ENCODE data around the gene LTB4R2. TPM values are rescaled to one million over a fixed set of nuclear protein-coding genes. Genes with fewer than 3 reads are reported as not detected.

Gene LTB4R2
- total and polyA plus RNA-seq, 2 donors (not counting 1 experiment from before 2014, with no cell fraction given) = 10.7 to 11.7 TPM

DNA sequence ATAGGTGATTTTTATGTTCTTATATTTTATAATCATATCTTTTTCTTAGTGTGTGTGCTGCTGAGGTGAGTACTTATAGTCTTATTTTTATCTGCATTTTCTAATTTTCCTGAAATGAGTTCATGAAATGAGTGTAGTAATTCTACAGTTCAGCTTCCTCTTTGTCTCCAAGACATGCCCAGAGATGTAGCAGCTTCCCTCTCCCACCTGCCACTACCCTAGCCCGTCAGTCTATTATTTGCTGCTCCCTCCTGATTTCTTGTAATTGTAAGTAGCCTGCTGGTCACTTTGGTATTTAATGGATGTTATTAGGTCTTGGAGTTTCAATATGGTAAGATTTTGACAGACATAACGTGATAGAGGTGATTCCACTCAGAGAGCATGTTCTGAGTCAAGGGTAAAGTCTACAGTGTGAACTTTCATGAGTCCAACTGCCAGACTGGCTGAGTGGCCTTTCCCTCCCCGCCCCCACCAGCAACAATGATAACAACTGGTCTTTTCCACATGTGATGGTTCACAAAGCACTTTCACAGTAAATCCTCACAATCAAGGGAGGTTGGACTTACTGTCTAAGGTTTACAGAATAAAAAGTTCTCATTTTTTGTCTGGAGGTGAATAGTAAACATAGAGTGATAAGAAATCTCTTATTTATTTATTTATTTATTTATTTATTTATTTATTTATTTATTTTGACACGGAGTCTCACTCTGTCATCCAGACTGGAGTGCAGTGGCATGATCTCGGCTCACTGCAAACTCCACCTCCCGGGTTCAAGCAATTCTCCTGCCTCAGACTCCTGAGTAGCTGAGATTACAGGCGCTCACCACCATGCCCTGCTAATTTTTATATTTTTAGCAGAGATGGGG is 34.1 kb downstream of the LTB4R2 start:
- H3K27ac Mint-ChIP-seq = no peak overlapping the region
- WGBS (ENCODE audit: insufficient coverage) = 80% methylated on average over 1 of the region's 7 CpGs
- TF ChIP-seq EZH2 (IDR thresholded peaks at IDR 0.05; ENCODE audit: borderline replicate concordance, insufficient read depth, low read depth, low read length, poor library complexity, severe bottlenecking) = no peak
- TF ChIP-seq, protein P1, sequence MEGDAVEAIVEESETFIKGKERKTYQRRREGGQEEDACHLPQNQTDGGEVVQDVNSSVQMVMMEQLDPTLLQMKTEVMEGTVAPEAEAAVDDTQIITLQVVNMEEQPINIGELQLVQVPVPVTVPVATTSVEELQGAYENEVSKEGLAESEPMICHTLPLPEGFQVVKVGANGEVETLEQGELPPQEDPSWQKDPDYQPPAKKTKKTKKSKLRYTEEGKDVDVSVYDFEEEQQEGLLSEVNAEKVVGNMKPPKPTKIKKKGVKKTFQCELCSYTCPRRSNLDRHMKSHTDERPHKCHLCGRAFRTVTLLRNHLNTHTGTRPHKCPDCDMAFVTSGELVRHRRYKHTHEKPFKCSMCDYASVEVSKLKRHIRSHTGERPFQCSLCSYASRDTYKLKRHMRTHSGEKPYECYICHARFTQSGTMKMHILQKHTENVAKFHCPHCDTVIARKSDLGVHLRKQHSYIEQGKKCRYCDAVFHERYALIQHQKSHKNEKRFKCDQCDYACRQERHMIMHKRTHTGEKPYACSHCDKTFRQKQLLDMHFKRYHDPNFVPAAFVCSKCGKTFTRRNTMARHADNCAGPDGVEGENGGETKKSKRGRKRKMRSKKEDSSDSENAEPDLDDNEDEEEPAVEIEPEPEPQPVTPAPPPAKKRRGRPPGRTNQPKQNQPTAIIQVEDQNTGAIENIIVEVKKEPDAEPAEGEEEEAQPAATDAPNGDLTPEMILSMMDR (IDR thresholded peaks at IDR 0.05) = no peak
- no peaks in the 10 kb centered on the region for H3K9me3 Mint-ChIP-seq (ENCODE audit: insufficient read depth)
- H4K20me1 ChIP-seq (ENCODE audit: control insufficient read depth, insufficient read depth, low read length, poor library complexity, severe bottlenecking) = no peaks in the 10 kb centered on the region
- peaks cover 0 to 19% (median 2%) of the 10 kb centered on the region in 4 experiments for H3K27me3 ChIP-seq (replicated peaks in 1 of 4; ENCODE audit: control extremely low read depth in 1 of 4, control insufficient read depth in 3 of 4, insufficient read depth in 4 of 4, low read length in 3 of 4)
- POLR2A ChIA-PET = no interaction called here
- H3K4me1 ChIP-seq (ENCODE audit: control insufficient read depth in 2 of 2, insufficient read depth in 2 of 2, low read length in 2 of 2) = peaks cover 8 to 13% of the 10 kb centered on the region in 2 donors
- H3K36me3 ChIP-seq (replicated peaks in 1 of 2; ENCODE audit: control extremely low read depth in 1 of 2, control insufficient read depth in 1 of 2, extremely low read depth in 1 of 2, insufficient read depth in 2 of 2, low read length in 1 of 2) = no peaks in the 10 kb centered on the region
- CTCF ChIA-PET = interaction anchor here (0.9 to 5.7 kb wide), 4 partner anchors 10 to 92 kb away, joined by 3 to 55 read pairs (median 4); partner anchors contain the start of gene ADCY4
- no peak overlapping the region for H3K27ac ChIP-seq (ENCODE audit: low read length in 2 of 2)
- H3K9ac ChIP-seq (ENCODE audit: low read length) = no peak overlapping the region
- no peak overlapping the region for H3K4me3 Mint-ChIP-seq
- peaks cover 2% of the 10 kb centered on the region for H3K79me2 ChIP-seq (ENCODE audit: control insufficient read depth, insufficient read depth, low read length)
- intact Hi-C loops (cut with micrococcal nuclease) = no loop called here
- H3K4me3 ChIP-seq (ENCODE audit: control extremely low read depth in 1 of 5, extremely low read depth in 1 of 5, insufficient read depth in 1 of 5, low read depth in 2 of 5, low read length in 4 of 5) = no peak overlapping the region
- H3K4me1 Mint-ChIP-seq = peaks cover 12% of the 10 kb centered on the region
- no peak overlapping the region for H3K4me2 ChIP-seq (replicated peaks; ENCODE audit: low read depth, low read length, poor library complexity, severe bottlenecking)
- ATAC-seq (ENCODE audit: low read depth) = no peak
- H3K9me3 ChIP-seq (ENCODE audit: control extremely low read depth in 1 of 3, control insufficient read depth in 2 of 3, insufficient read depth in 1 of 3, low read length in 2 of 3) = no peaks in the 10 kb centered on the region
- no peak overlapping the region for H2AFZ ChIP-seq (ENCODE audit: insufficient read depth, low read depth, low read length, poor library complexity, severe bottlenecking)
- peaks cover 26% of the 10 kb centered on the region for H3K27me3 Mint-ChIP-seq
- DNase-seq = no peak

DNA sequence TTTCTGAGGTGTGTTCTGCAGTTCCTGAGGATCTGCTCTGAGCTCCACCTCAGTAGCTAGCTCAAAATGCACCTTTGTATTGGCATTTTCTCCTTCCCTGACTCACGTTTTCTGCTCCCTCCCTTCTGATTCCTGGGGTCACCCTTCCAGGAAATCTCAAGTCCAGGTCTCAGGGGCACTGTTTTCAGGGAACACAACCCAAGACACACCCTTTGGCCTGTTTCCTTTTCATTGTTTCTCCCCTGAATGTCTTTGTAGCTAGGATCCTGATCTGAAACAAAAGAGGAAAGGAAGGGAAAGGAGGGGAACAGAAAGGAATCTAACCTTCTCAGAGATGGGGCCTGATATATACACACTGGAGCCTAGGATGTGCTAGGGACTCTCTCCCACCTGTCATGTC is 37.2 kb downstream of the LTB4R2 start:
- CTCF ChIA-PET = interaction anchor here (0.7 to 5.7 kb wide), 2 partner anchors 13 to 84 kb away, joined by 3 to 55 read pairs; partner anchors contain the start of gene ADCY4
- no peak overlapping the region for H3K27ac ChIP-seq (ENCODE audit: low read length in 2 of 2)
- Mint-ChIP-seq H3K27me3 (peaks cover 48% of the 10 kb centered on the region), H3K4me1 (no peaks in the 10 kb centered on the region), H3K9me3 (ENCODE audit: insufficient read depth) (no peaks in the 10 kb centered on the region), H3K27ac (no peak overlapping the region), H3K4me3 (no peak overlapping the region)
- H3K36me3 ChIP-seq (replicated peaks in 1 of 2; ENCODE audit: control extremely low read depth in 1 of 2, control insufficient read depth in 1 of 2, extremely low read depth in 1 of 2, insufficient read depth in 2 of 2, low read length in 1 of 2) = no peaks in the 10 kb centered on the region
- 67% methylated on average over 1 of the region's 1 CpG for WGBS (ENCODE audit: insufficient coverage)
- no peak overlapping the region for H3K4me2 ChIP-seq (replicated peaks; ENCODE audit: low read depth, low read length, poor library complexity, severe bottlenecking)
- intact Hi-C loops (cut with micrococcal nuclease) = no loop called here
- no peaks in the 10 kb centered on the region for H4K20me1 ChIP-seq (ENCODE audit: control insufficient read depth, insufficient read depth, low read length, poor library complexity, severe bottlenecking)
- DNase-seq (no peak), ATAC-seq (ENCODE audit: low read depth) (no peak)
- TF ChIP-seq, protein P1 (IDR thresholded peaks at IDR 0.05) = no peak
- no peak for TF ChIP-seq EZH2 (IDR thresholded peaks at IDR 0.05; ENCODE audit: borderline replicate concordance, insufficient read depth, low read depth, low read length, poor library complexity, severe bottlenecking)
- H3K4me3 ChIP-seq (ENCODE audit: control extremely low read depth in 1 of 5, extremely low read depth in 1 of 5, insufficient read depth in 1 of 5, low read depth in 2 of 5, low read length in 4 of 5) = no peak overlapping the region
- H3K9me3 ChIP-seq (ENCODE audit: control extremely low read depth in 1 of 3, control insufficient read depth in 2 of 3, insufficient read depth in 1 of 3, low read length in 2 of 3) = no peaks in the 10 kb centered on the region
- no peaks in the 10 kb centered on the region for H3K4me1 ChIP-seq (ENCODE audit: control insufficient read depth in 2 of 2, insufficient read depth in 2 of 2, low read length in 2 of 2)
- H2AFZ ChIP-seq (ENCODE audit: insufficient read depth, low read depth, low read length, poor library complexity, severe bottlenecking) = no peak overlapping the region
- POLR2A ChIA-PET = no interaction called here
- peaks cover 0 to 32% (median 9%) of the 10 kb centered on the region in 4 experiments for H3K27me3 ChIP-seq (replicated peaks in 1 of 4; ENCODE audit: control extremely low read depth in 1 of 4, control insufficient read depth in 3 of 4, insufficient read depth in 4 of 4, low read length in 3 of 4)
- no peaks in the 10 kb centered on the region for H3K79me2 ChIP-seq (ENCODE audit: control insufficient read depth, insufficient read depth, low read length)
- H3K9ac ChIP-seq (ENCODE audit: low read length) = no peak overlapping the region

All from B cell (primary cell).